UCSD-AML1 (cell line): Measurements from ENCODE around the gene BICRA.
A peak's percentile ranks its signal among the peaks of the same experiment; 100 is the strongest.

Experiments used
- DNase-seq: peaks from one replicate; lab custom pipeline; 2025; ENCODE audit not compliant: unreplicated experiment; lab: John Stamatoyannopoulos, UW

BICRA gene

DNA sequence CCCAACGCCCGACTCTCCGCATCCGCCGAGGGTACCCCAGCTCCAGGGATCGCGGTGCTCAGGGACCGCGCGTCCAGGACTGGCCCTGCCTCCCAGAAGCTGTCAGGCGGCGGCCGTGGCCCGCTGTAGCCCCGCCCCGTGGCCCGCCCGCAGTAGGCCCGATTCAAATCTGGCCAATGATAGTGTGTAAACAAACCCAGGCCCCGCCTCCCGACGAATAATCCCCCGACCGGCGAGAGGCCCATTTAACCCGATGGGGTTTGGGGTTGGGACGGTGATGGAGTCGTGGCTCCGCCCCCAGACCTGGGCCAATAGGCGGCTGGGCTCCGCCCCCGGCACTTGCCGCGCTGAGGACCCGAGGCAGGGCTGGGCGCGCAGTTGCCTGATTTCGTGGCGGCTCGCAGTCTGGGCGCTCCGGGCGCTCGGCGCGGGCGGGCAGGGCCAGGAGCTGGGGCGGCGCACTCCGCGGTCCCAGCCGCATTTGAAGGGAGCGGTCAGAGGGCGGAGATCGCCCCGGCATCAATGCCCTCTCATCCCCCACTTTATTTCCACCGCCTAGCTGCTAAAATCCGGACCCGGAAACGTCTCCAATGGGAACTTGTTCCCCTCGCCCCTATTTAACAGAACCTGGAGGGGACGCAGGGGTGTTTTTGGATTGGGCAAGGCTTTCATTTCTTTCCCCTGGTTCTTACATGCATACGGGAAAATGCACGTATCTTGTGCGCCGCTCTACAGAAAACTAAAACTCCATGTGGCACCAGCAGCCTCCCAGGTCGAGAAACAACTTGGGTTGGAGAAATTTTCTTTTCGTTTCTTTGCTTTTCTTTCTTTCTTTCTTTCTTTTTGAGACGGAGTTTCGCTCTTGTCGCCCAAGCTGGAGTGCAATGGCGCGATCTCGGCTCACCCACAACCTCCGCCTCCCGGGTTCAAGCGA is 8.4 kb upstream of the BICRA start:
- DNase-seq = peak; percentile 99

DNA sequence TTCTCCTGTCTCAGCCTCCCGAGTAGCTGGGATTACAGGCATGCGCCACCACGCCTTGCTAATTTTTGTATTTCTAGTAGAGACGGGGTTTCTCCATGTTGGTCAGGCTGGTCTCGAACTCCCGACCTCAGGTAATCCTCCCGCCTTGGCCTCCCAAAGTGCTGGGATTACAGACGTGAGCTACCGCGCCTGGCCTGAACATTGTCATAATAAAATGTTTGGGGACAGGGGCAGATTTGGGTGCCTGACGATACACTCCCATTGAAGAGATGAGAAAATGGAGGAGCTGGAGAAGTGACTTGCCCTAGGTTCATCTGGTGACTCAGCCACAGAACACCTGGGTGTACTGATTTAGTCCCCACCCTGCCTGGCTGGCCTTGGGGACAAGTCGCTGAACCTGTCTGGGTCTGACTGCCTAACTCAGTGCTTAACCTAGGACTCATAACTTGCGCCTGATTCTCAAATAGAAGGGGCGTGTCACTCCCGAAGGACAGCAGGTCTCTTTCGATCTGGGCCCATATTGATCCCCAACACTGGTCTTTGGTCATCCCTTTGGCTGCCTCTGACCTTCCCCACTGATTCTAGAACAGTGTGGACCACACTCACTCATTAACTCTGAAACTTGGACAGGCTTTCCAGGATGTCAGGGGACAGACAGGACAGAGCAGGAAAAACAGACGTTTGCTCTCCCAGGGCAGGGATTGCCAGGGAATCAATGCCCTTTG is 7.6 kb upstream of the BICRA start:
- no peak for DNase-seq

DNA sequence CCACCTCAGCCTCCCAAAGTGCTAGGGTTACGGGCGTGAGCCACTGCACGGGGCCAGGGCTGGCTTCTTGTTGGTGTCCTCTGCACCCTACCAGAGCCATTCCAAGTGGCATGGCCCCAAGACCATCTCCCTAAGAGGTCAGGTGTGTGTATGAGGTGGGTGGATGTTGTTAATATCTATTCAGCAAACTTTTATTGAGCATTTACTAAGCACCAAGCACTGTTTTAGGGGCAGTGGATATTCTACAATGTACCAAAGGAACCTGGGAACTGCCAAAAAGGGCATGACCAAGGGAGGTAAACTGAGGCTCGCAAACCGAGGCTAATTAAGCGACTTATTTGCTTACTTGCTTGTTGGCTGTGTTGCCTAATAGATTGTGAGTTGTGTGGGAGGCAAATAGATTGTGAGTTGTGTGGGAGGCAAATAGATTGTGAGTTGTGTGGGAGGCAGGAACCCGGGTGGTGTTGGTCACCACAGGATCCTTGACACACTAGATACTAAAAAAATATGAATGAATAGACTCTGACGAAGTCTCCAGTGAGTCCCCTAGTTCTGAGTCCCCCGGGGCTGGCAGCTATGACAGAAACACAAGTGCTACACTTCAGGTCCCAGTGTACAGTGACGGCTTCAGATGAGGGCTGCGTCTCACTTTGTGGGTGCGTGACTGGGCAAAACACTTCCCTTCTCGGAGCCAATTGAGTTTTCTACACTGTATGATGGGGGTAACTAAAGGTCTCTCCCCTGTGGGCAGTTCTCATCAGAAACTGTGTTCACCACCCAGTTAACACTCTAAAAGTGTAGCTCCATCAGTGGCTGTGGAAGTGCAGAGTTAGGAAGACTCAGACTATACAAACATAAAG is 5.0 kb upstream of the BICRA start:
- DNase-seq = peak; percentile 21

DNA sequence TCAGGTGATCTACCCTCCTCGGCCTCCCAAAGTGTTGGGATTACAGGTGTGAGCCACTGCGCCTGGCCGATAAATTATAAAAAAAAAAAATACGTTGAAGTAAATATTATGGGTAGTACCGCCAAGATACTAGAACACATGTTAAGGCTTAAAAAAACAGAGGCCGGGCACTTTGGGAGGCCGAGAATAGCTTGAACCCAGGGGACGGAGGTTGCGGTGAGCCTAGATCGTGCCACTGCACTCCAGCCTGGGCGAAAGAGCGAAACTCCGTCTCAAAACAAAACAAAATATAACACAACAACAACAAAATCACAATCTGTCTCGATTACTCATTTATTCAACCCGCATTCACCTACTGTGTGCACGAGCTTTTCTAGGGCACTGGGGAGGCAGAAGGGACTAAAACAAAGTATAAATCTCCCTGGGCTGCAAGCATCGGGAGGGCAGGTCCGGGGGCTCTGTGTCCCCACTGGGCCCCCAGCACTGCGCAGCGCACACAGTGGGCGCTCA is 1.3 kb upstream of the BICRA start:
- DNase-seq = no peak

DNA sequence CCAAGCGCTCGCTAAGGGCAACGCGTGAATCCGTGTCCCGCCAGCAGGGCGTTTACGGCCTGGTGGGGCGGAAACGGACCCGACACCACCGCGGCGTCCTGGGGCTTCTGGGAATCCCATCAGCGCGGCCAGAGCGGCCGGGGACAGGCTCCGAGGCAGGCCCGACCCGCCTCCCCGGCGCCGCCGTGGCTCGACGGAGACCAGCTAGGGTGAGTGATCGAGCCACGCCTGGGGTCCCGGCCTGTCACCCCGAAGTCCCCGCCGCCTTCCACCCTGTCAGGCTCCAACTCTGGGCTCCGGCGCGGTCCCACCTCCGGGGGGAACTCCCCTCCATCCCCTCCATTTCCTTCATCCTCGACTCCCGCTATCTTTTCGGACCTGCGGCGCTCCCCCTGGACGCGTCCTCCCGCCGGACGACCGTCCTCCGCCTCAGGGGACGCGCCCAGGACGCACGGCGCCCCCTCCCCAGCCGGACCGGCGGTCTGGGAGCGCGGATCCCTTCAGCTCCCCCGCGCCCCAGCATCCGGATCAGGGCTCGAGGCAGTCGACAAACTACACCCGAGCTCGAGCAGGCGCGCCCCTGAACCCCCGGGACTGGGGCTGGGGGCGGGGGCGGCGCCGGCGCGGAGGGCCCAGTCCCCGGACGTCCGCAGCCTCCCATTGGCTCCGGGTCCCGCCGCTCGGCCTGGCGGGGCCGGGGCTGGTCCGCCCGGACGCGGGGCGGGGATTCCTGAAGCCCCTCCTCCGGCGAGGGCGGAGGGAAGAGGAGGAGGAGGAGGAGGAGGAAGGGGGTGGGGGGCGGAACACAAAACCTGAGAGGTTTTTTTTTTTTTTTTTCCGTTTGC is 638 bp upstream of the BICRA start:
- DNase-seq = peak; percentile 97

DNA sequence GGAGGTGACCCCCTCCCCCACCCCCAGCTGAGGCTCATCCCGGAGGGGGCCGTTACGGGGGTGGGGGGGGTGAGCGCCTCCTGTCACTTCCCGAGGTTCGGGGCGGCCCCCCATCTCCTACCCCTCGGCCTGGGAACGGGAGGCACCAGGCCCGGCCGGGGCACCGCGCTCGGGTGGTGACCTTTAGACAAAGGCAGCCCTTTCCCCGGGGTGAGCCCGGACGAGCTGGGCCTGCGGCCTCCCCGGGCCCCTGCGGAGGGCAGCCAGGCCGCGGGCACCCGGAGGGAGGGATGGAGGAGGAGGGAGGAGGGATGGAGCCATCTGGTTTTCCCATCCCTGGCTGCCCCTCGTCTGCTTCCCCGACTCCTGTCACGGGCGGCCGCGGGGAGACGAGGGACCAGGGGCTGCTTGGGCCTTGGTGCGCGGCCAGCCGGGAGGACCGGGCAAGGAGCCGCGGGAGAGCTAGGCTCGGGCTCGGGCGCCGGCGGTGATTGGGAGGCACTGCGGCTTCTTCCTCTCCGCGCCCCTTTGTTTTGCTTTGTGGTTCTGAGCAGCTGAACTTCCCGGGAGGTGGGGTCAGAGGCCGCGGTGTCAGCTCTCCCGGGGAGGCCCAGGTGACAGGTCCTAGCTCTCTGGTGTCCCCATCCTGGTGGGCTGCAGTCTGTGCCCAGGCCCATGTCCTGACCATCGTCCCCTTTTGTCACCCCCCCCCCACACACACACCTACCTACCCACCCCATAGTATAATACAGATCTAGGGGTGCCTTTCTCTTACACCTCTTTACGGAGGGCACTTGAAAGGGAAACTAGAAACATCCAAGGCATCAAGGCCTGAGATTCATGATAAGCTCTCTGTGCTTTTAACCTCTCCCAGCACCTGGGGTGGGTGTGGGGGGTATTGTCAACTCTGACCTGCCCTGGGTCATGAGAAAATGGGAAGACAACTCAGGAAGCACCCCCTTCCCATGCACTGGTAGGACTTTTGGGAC is 1.3 kb downstream of the BICRA start:
- DNase-seq = peak; percentile 51

DNA sequence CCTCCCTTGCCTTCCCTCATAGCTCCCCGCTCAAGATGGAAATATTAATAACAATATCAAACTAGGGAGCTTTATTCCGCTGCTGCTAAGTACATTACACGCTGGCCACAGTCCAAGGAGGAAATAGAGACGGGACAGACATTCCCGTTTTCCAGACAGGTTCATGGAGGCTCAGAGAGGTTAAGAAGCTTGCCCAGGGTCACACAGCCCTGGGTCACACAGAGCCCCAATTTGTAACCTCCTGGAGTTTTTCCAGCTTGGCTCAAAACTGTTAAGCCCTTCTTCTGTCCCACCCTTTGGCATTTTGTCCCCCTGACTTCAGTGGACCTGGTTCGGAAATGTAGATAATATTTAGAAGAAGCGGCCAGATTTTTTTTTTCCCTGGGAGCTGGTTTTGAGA is 2.0 kb downstream of the BICRA start:
- DNase-seq = no peak

DNA sequence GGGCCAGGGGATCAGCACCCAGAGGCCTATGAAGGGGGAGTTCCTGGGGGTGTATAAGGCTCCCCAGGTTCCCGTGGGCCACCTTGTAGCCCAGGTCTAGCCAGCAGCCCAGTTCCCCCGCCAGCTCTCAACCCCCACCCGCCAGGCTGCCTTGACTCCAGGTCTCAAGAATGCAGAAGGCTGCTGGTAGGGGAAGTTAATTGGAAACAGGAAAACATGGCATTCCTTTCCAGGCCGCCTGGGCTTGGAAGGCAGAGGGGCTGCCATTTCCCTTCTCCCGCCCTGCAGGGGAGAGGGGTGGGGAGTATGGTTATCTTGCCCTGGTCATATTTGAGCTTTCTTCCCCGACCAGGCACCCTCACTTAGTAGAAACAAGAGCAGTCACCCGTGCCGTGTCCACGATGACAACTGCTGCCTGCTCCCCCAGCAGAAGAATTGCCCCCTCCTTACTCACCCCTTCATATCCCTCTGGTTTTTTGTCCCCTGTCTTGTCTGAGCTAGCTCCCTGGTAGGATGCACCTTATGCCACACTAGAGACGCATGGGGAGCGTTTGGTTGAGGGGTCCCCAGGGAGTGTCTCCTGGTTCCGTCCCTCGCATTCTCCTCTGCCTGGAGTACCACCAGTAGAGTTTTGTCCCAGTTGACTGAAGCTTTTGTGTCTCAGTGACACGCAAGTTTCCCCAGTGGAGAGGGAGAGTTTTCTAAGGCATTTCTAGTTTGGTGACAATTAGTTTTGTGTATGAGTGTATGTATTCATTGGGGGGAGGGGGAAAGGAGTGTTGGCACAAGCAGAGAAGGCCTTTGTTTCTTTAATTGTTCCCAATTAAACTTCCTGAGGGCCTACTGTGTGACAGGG is 4.5 kb downstream of the BICRA start:
- peak; percentile 21 for DNase-seq

DNA sequence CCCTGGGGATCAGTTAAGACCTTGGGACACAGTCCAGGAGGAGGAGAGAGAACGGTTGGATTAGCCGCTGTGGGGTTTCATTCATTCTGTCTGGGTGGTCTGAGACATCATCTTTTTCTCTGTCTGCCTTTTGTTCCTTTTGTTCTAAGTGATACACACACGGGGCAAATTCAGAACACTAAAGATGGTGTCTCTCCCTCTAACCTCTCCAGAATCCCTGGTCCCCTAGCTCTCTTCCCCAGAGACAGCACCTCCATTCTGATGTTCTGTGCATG is 5.0 kb downstream of the BICRA start:
- no peak for DNase-seq

DNA sequence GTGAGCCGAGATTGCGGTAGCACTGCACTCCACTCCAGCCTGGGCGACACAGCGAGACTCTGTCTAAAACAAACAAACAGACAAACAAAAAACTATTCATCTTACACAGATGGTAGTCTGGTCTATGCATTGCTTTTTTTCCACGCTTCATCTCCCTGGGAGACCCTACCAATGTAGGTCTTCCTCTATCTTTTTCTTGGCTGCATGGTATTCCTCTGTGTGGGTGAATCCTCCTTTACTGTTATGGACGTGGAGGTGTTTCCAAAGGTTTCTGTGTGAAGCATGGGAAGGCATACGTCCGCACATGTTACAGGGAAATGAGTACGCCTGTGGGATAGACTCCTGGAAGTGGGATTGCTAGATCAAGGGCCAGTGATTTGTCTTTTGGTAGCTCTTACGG is 5.6 kb downstream of the BICRA start:
- no peak for DNase-seq

DNA sequence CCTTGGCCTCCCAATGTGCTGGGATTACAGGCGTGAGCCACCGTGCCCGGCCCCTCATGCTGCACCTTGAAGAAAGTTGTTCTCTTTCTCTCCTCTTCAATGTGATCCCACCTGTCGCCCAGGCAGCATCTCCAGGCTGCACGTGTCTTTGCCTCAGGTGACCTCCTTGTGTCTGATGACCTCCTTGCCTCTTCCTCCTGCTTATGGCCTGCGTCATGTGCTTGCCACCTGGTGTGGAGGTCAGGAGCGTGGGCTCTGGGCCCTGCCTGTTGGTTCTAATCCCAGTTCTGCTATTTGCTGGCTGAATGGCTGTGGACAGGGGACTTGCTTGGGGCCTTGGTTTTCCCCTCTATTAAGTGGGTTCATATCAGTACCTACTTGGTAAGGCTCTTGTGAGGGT is 6.3 kb downstream of the BICRA start:
- no peak for DNase-seq

DNA sequence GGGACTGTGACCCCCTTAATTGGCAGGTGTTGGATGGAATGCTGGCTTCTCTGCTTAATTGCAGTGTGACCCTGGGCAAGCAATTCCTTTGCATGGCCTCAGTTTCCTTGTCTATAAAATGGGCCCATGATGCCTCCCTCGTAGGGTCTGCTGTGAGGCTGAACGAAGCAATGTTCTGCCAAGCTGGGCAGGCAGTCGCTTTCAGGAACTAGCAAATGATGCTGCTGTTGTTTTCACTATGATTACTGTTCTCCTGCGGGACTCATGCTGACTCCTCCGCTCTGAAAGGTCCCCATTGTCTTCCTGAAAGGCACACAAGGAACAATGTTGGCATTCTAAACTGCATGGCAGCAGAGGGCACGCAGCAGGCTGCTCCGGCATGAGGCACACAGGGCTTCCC is 6.8 kb downstream of the BICRA start:
- no peak for DNase-seq

DNA sequence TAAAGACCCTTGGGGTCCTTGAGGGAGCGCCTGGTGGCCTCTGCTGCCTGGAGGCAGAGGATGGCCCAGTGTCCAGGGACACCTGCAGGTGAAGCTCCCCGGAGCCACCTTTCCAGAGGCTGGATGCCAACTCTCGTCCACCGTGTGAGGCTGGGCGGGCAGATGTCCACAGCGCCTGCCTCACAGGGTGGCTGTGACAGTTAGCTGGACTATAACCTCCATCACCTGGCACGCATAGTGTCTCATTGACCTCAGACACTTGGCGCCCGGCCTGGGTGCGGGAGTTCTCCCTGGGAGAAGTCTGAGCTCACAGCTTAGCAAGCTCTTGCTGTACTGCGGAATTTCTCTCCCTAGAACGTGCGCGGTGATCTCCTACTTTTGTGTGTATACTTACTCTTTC is 9.8 kb downstream of the BICRA start:
- DNase-seq = no peak

DNA sequence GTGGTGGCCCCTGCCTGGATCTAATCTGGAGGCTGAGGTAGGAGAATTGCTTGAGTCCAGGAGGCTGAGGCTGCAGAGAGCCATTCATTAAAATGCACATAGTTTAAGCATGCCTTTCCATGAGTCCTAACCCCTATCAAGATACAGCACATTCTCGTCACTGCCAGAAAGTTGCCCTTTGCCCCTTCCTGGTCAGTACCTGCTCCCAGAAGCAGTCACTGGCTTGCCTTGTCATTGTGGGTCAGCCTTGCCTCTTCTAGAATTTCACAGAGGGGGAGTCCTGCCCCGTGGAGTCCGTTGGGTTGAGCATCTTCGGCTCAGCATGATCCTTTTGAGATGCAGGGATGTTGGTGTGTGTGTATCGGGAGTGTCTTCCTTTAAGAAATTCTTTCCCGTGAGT is 10.8 kb downstream of the BICRA start:
- DNase-seq = no peak

DNA sequence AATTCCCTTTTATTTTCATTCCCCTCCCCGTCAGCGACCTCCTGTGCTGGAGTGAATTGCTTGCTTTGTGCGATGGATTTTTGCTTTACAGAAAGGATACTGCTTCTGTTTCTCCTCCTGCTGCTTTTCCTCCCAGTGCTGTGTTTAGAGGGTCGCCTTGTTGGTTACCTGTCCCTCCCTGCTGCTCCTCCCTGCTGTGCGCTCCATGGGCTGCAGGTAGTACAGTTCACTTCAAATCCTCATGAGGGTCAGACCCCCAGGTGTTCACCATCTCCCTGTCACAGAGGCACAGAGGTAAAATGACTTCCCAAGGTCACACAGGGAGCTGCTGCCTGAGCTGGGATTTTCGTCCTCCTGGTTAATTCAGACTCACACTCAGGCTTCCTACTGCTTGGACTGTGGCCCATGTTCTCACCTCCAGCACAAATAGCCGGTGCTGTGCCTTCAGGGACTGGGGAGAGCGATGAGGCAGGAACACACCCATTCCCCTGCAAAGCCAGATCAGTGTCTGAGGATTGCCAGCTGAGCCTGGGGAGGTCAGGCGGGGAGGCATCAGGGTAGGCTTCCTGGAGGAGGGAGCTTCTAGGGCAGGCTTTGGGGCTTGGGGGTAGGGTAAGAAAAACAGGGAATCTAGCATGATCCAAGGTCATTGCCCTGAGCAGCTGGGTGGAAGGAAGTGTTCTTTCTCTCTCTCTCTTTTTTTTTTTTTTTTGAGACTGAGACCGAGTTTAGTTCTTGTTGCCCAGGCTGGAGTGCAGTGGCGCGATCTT is 14.4 kb downstream of the BICRA start:
- no peak for DNase-seq

DNA sequence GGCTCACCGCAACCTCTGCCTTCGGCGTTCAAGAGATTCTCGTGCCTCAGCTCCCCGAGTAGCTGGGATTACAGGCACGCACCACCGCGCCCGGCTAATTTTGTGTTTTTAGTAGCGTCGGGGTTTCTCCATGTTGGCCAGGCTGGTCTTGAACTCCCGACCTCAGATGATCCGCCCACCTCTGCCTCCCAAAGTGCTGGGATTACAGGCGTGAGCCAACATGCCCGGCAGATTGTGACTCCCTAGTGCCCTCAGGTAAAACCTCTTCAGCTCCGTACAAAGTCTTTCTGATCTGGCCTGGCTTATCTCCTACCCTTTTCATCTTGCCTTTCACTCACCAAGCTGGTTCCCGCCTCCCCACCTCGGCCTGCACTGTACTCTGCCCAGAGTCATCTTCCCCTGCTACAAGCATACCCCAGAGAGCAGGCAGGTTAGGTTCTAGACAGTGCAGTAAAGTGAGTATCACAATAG is 15.0 kb downstream of the BICRA start:
- no peak for DNase-seq

DNA sequence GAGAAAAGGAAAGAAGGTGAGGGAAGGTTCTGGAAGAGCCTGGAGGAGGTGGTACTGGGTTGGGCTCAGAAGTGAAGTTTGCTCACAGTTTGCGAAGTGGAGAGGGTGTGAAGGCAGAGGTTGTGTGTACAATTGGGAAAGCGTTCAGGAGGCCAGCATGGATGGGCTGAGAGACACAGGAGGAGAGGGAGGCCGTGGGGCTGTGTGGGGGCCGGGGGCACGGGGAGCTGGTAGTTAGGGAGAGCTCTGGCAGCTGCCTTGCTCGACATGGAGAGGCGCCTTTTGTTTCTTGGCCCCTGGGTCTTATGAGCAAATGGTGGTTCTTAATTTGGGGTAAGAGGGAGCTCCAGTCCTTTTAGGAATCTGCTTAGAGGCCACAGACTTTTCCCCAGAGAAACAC is 16.7 kb downstream of the BICRA start:
- DNase-seq = no peak

DNA sequence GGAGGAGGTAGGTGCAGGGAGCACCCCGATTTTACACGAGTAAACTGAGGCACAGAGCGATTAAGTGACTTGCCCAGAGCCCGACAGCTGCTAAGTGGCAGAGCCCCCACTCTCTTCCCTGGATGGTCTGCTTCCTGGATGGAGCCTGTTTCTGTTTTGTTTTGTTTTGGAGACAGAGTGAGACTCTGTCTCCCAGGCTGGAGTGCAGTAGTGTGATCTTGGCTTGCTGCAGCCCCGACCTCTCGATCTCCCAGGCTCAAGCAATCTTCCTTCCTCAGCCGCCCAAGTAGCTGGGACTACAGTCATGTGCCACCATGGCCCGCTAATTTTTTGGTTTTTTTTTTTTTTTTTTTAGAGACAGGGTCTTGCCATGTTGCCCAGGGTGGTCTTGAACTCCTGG is 17.3 kb downstream of the BICRA start:
- DNase-seq = no peak
